ENCODE measurements around the gene VPS51.

Gene VPS51

DNA sequence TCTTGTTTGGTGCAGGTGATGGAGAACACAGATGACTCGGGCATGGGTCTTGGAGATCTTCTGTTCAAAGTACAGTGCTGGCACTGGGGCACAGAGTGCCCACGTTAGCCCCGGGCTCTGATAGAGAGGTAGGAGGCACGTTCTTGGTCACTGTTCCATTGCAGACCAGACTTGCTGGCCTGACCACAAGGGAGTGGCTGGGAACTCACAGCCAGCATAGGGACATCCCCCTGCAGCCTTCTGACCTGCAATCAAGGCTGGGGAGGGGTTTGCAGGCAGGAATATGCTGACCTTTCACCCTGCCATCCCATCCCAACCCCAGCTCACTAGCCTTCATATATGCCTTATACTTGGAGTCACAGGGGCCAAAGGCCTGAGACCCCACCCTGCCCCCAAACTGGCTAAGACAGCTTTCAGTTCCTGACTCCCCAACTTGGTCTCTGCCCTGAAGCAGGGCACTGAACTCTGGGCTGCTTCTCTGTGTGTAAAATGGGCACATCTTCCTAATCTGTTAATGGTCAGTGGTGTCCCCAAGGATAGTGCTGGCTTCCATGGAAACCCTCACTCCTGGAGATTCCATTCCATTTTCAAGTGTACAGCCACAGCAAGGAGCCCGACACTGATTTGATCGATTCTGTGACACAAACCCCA is 30.7 kb downstream of the VPS51 start:
- TF ChIP-seq, protein P1, sequence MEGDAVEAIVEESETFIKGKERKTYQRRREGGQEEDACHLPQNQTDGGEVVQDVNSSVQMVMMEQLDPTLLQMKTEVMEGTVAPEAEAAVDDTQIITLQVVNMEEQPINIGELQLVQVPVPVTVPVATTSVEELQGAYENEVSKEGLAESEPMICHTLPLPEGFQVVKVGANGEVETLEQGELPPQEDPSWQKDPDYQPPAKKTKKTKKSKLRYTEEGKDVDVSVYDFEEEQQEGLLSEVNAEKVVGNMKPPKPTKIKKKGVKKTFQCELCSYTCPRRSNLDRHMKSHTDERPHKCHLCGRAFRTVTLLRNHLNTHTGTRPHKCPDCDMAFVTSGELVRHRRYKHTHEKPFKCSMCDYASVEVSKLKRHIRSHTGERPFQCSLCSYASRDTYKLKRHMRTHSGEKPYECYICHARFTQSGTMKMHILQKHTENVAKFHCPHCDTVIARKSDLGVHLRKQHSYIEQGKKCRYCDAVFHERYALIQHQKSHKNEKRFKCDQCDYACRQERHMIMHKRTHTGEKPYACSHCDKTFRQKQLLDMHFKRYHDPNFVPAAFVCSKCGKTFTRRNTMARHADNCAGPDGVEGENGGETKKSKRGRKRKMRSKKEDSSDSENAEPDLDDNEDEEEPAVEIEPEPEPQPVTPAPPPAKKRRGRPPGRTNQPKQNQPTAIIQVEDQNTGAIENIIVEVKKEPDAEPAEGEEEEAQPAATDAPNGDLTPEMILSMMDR (IDR thresholded peaks at IDR 0.05; ENCODE audit: extremely low read depth, insufficient read depth, missing control alignments), result no peak
- DNase-seq (ENCODE audit: low spot score), result no peak
- in situ Hi-C loops (cut with MboI; ENCODE audit: low pct_unique_long_range_greater_than_20kb, low sequenced_read_pairs, unreplicated experiment), result no loop called here

DNA sequence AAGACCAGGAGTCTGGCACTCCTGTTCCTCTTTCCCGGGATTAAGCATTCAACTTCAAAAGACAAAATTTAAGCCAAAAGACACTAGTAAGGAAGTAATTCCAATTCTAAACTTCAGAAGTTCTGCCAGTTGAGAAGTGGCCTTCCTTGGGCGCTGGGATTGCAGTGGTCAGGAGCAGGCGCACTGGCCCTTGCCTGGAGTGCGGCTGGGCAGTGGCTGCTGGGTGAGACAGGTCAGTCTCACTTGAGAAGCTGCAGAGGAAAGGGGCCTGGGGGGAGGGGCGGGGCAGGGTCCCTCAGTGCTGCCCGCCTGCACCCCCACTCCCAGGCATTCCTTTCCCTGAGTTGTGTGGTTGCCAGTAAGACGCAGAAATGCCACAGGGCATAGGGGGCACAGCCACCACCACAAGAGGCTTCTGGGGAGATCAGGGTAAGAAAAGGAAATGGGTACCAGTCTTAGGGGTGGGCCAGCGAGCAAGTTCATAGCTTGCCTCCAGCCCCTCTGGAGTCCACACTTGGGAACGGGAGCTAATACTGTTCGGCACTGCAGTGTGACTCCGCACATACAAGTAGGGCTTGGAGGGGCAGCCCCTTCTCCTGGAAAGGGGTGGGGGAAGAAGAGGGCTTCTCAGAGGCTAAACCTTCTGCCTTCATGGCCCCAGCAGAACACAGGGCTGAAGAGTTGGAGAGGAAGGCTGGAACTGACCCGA is 31.6 kb downstream of the VPS51 start:
- TF ChIP-seq, protein P1 (IDR thresholded peaks at IDR 0.05; ENCODE audit: extremely low read depth, insufficient read depth, missing control alignments), result no peak
- no peak for DNase-seq (ENCODE audit: low spot score)
- in situ Hi-C loops (cut with MboI; ENCODE audit: low pct_unique_long_range_greater_than_20kb, low sequenced_read_pairs, unreplicated experiment), result no loop called here

DNA sequence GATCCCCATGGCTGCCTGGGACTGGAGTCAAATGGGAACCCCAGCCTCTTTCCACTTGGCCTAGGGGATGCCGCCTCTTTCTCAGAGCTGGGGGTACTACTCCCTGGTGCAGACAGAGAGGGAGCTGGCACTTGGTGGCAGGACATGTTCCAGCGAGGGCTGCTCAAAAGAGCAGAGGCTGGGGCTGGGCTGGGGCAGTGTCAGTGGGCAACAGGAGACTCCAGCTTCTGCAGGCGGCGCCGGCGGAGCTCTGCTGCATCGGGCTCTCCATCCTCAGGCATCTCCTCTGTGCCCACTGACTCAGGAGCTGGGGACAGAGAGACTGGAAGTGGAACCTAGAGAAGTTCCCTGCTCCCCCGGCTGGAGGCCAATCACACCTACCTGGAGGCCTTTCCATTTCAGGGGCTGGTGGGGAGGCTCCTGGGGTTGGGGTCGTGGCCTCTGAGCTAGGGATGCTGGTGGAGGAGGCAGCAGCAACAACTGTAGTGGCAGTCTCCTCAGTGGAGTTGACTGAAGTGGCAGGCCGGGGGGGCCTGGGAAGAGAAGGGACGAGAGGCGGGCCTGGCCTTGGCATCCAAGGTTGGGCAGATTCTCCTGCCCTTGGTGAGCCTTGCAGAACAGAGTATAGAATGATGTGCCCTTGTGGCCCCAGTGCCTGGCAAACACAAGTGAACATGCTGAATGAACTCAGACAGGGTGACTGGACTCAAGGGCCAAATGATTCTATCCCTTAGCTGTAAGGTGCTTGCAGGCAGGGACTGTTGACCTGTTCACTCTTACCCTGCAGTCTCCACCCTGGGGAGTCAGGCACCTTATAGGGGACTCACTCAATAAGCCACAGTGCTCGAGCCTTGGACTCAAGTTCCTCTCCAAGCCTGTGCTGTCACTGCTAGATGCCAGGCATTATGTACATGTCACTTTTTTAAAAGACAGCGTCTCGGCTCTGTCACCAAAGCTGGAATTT is 32.5 kb downstream of the VPS51 start:
- DNase-seq (ENCODE audit: low spot score), result no peak
- TF ChIP-seq, protein P1 (IDR thresholded peaks at IDR 0.05; ENCODE audit: extremely low read depth, insufficient read depth, missing control alignments), result no peak
- in situ Hi-C loops (cut with MboI; ENCODE audit: low pct_unique_long_range_greater_than_20kb, low sequenced_read_pairs, unreplicated experiment), result no loop called here

DNA sequence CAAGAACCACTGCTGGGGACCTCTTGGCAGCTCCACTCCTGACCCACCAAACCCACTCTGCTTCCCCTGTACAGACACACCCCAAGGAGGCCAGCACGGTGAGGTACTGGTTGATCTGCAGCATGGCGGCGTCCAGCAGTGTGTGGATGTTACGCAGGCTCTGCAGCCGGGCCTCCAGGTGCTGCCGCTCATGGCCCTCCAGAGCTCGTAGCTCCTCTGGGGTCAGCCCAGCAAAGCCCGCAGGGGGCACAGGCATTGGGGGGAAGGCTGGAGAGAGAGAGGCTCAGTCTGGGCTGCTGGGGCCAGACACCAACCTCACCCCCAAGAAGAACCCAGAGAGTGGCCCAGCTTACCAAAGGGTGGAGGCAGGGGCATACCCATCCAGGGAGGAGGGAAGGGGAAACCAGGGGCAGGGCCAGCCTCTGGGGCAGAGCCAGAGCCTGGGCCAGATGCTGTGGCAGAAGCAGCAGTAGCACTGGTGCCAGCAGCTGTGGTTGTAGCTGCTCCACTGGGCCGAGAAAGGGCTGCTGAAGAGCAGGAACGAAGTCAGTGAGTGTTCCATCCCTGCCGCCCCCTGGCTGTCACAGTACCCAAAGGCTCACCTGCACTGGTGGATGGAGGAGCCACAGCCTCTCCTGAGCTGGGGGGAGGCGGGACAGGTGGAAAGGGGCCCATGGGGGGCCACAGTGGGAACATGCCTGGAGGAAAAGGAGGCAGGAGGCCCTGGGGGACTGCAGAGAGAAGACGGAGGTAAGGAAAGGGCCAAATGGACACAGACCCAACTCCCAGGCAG is 33.8 kb downstream of the VPS51 start:
- no peak for DNase-seq (ENCODE audit: low spot score)
- TF ChIP-seq, protein P1 (IDR thresholded peaks at IDR 0.05; ENCODE audit: extremely low read depth, insufficient read depth, missing control alignments), result no peak
- in situ Hi-C loops (cut with MboI; ENCODE audit: low pct_unique_long_range_greater_than_20kb, low sequenced_read_pairs, unreplicated experiment), result no loop called here

DNA sequence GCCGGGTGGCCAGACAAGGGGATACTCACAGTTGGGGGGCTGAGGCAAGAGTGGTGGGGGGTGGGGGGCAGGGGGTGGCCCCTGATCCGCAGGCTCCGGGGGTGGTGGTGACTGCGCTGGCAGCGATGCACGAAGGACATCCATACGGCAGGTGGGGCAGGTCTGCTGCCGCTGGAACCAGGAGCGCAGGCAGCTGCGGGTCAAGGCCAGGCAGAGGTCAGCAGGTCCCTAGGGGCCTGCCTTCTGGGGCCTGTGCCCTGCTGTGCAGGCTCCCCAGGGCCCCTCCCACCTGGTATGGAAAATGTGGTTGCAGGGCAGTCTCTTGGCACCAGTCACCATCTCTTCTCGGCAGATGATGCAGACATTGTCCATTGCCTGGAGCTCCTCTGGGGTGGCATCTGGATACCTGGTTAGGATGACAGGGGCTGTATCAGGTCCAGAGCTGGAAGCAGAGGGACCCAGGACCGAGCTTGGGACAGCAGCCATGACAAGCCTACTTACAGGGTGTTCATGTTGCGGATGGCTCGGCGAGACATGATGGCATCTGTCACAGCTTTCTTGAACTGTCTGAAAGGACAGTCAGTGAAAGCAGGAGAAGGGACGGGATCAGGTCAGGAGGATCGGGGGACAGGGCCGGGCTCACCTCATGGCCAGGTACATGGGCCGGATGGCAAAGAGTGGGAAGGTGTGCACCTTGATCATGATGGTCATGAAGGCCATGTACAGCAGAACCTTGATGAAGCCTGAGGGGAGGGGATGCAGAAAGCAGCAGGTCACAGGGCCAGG is 34.8 kb downstream of the VPS51 start:
- in situ Hi-C loops (cut with MboI; ENCODE audit: low pct_unique_long_range_greater_than_20kb, low sequenced_read_pairs, unreplicated experiment), result no loop called here
- TF ChIP-seq, protein P1 (IDR thresholded peaks at IDR 0.05; ENCODE audit: extremely low read depth, insufficient read depth, missing control alignments), result no peak
- no peak for DNase-seq (ENCODE audit: low spot score)
